ENCODE data around the gene SP3.

- TF ChIP-seq CTCF (IDR thresholded peaks at IDR 0.05) (no peak), POLR2A (IDR thresholded peaks at IDR 0.05) (no peak)
These were observed 104.6 kb downstream of the SP3 start for GRCh38 chr2:173860566-173860965.

Measured in body of pancreas (tissue), 4 donors.